Tibial nerve (tissue), 4 donors: ENCODE results near the gene ARMC9. TPM values are rescaled to one million over a fixed set of nuclear protein-coding genes. Genes with fewer than 3 reads are reported as not detected.
A peak's percentile ranks its signal among the peaks of the same experiment; 100 is the strongest.
"Not testable (repeated sequence)": the region's sequence is repeated elsewhere in the genome, so short reads cannot be mapped to it uniquely, and the experiment has no call there.

Source experiments
- DNase-seq, 2 donors: peaks; one replicate each; pipeline ENCODE4 v3.0.0-alpha.2; 2019; ENCODE audit warnings: low spot score in 2 of 2
- H3K27ac ChIP-seq, 4 donors: fragments of 200-600 bp; sonication (generic) in 3 of 4; one replicate each; pipeline ENCODE4 v1.5.1; 2017 to 2019; ENCODE audit warnings: mild to moderate bottlenecking in 1 of 4
- H3K27me3 ChIP-seq, 2 donors: fragments of 200-600 bp; sonication (generic) in 1 of 2; one replicate each; pipeline versions ENCODE4 v1.5.1 to v1.6.0; 2017 to 2019
- H3K36me3 ChIP-seq, 3 donors: fragments of 200-600 bp; sonication (generic); one replicate each; pipeline ENCODE4 v1.5.1; 2018 to 2019
- H3K4me1 ChIP-seq, 4 donors: fragments of 200-600 bp; sonication (generic) in 3 of 4; one replicate each; pipeline ENCODE4 v1.5.1; 2017 to 2019
- H3K4me3 ChIP-seq, 4 donors: fragments of 200-600 bp; sonication (generic) in 3 of 4; one replicate each; pipeline ENCODE4 v1.5.1; 2017 to 2019; ENCODE audit warnings: mild to moderate bottlenecking in 1 of 4, moderate library complexity in 1 of 4
- H3K9me3 ChIP-seq, 4 donors: fragments of 200-600 bp; sonication (generic) in 3 of 4; one replicate each; pipeline ENCODE4 v1.5.1; 2017 to 2019
- EP300 ChIP-seq, 2 donors: sonication (generic); formaldehyde crosslinking; IDR thresholded peaks; one replicate each; pipeline ENCODE4 v1.6.1; 2017; ENCODE audit warnings: antibody characterized with exemption in 2 of 2, mild to moderate bottlenecking in 1 of 2
- POLR2A ChIP-seq, 2 donors: fragments of 450-650 bp; IDR thresholded peaks; one replicate each; pipeline ENCODE4 v1.6.1; 2017; ENCODE audit warnings: antibody characterized with exemption in 2 of 2, mild to moderate bottlenecking in 2 of 2, moderate library complexity in 2 of 2
- WGBS, 2 donors: methylation state at CpG; one replicate each; pipeline ENCODE4 v1.1.5; 2018; 5-methylcytosine and 5-hydroxymethylcytosine counted together
- total RNA-seq, 4 donors: library from RNA; depleted of rRNA; stranded (reverse); fragments of >200 nt; gene quantifications; one replicate each; pipeline ENCODE4 v1.1.0, GENCODE V29; 2016
- TF ChIP-seq, protein P1 (sequence below), 5 experiments: fragments of 200-600 bp in 3 of 5; fragments of 450-650 bp in 2 of 5; sonication (generic) in 3 of 5; IDR thresholded peaks; one replicate each; pipeline ENCODE4 v1.5.1; 2016 to 2019; ENCODE audit warnings: antibody characterized with exemption in 5 of 5, mild to moderate bottlenecking in 3 of 5, moderate library complexity in 2 of 5

The ARMC9 gene
- total RNA-seq, 4 donors from 2014 or later, result 8.7 to 30.0 (median 18.6) TPM

DNA sequence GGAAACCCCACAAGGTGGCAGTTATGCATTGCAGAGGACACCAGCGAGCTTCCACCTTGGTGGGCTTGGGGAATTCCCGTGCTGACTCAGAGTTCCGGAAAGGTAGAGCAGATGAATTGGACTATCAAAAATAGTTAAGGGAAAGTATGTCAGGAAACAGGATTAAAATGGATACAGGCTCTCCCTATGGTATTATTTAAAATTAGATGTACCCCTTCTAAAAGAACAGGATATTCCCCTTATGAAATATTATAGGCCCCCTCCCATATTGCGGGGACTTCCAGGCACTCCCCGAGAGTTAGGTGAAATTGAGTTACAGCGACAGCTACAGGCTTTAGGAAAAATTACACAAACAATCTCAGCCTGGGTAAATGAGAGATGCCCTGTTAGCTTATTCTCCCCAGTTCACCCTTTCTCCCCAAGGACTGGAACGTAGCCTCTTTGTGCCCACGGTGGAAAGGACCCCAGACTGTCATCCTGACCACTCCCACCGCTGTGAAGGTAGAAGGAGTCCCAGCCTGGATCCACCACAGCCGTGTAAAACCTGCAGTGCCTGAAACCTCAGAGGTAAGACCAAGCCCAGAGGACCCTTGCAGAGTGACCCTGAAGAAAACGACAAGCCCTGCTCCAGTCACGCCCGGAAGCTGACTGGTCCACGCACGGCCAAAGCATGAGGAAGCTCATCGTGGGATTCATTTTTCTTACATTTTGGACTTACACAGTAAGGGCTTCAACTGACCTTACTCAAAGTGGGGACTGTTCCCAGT is 207.4 kb downstream of the ARMC9 start:
- H3K9me3 ChIP-seq, H3K4me3 ChIP-seq, H3K27me3 ChIP-seq, H3K36me3 ChIP-seq, H3K27ac ChIP-seq, DNase-seq: not testable (repeated sequence)
- H3K4me1 ChIP-seq, result peaks cover 0 to 11% (median 0%) of the 10 kb centered on the region in 4 donors
- WGBS, 2 donors, result 24 to 26% methylated on average over 16 of the region's 16 CpGs
- TF ChIP-seq, protein P1, sequence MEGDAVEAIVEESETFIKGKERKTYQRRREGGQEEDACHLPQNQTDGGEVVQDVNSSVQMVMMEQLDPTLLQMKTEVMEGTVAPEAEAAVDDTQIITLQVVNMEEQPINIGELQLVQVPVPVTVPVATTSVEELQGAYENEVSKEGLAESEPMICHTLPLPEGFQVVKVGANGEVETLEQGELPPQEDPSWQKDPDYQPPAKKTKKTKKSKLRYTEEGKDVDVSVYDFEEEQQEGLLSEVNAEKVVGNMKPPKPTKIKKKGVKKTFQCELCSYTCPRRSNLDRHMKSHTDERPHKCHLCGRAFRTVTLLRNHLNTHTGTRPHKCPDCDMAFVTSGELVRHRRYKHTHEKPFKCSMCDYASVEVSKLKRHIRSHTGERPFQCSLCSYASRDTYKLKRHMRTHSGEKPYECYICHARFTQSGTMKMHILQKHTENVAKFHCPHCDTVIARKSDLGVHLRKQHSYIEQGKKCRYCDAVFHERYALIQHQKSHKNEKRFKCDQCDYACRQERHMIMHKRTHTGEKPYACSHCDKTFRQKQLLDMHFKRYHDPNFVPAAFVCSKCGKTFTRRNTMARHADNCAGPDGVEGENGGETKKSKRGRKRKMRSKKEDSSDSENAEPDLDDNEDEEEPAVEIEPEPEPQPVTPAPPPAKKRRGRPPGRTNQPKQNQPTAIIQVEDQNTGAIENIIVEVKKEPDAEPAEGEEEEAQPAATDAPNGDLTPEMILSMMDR (IDR thresholded peaks at IDR 0.05), result peak; percentile 33 to 73 (median 45)

DNA sequence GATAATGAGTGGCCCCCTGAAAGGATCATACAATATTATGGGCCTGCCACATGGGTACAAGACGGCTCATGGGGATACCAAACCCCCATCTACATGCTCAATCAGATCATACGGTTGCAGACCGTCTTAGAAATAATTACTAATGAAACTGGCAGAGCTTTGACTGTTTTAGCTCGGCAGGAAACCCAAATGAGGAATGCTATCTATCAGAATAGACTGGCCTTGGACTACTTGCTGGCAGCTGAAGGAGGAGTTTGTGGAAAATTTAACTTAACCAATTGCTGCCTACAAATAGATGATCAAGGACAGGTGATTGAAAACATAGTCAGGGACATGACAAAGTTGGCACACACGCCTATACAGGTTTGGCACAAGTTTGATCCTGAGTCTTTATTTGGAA is 209.3 kb downstream of the ARMC9 start:
- H3K27me3 ChIP-seq, H3K27ac ChIP-seq, H3K36me3 ChIP-seq, DNase-seq, H3K9me3 ChIP-seq, H3K4me3 ChIP-seq: not testable (repeated sequence)
- WGBS, 2 donors, result 73% methylated on average over 5 of the region's 5 CpGs
- peaks cover 0 to 21% (median 2%) of the 10 kb centered on the region in 4 donors for H3K4me1 ChIP-seq

DNA sequence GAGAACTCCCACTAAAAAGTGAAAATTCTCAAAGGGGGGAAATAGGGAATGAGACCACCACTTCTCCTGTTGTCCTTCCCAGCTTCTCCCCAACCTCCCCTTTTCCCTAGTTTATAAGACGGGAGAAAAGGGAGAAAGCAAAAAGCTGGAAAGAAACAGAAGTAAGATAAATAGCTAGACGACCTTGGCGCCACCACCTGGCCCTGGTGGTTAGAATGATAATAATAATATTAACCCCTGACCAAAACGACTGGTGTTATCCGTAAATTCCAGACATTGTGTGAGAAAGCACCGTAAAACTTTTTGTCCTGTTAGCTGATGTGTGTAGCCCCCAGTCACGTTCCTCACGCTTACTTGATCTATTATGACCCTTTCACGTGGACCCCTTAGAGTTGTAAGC is 209.9 kb downstream of the ARMC9 start:
- H3K27ac ChIP-seq, H3K9me3 ChIP-seq, H3K4me3 ChIP-seq, DNase-seq, H3K27me3 ChIP-seq, H3K36me3 ChIP-seq: not testable (repeated sequence)
- 76 to 77% methylated on average over 9 of the region's 9 CpGs for WGBS, 2 donors
- peaks cover 0 to 27% (median 2%) of the 10 kb centered on the region in 4 donors for H3K4me1 ChIP-seq

DNA sequence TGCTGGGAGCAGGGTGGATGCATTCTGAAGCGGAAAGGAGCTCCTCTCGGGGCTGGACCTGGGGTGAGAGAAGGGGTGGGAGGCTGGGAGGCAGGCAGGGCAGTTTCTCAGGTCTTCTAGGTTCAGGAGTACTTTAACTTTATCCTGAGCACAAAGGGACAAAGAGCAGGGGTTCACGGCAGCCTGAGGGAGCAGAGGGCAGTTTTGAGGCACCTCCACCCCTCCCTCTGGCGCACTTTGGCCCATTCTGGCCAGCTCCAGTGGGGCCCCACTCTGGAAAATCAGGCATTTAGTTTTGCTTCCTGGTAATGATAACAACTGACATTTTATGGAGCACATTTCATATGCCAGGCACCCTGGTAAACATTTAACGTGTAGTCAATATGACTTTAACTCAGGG is 211.3 kb downstream of the ARMC9 start:
- Histone ChIP-seq H3K27ac (no peak overlapping the region), H3K4me1 (peaks cover 0 to 27% (median 2%) of the 10 kb centered on the region in 4 donors), H3K36me3 (no peaks in the 10 kb centered on the region), H3K4me3 (no peak overlapping the region), H3K27me3 (no peaks in the 10 kb centered on the region), H3K9me3 (peaks cover 0 to 8% (median 0%) of the 10 kb centered on the region in 4 donors)
- 91 to 96% methylated on average over 5 of the region's 5 CpGs for WGBS, 2 donors
- TF ChIP-seq EP300 (IDR thresholded peaks at IDR 0.05), result no peak
- DNase-seq, result no peak

DNA sequence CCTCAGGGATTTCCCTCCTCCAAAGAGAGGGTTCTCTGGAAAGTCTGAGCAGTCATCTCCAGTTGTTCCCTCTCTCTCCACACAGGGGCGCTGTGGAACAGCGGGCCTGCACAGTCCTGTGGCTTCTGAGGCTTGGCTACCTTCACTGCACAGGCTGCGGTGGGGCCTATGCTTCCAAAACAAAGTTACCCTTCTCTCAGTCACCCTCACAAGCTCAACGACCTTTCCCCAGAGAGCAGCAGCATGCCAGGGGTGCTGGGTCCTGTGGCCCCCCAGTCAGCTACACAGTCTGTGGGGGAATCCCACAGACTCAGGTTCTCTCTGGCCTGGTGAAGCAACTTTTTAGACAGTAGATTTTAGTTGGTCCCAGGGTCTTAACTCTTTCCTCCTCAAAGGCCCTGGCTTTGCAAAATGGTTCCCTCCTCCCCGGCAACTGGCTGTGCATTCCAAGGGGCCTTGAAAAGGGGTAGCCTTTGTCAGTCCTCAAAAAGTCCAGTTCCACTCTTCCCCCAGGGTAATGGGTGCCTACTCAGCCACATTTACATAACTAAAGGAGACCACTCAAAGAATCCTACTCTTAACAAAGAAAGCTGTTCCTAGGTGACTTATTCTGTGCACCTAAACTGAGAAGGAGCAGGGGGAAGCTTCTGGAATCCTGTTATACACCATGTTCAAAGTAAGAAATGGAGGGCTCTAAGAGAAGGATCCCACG is 212.0 kb downstream of the ARMC9 start:
- no peak for DNase-seq
- TF ChIP-seq POLR2A (IDR thresholded peaks at IDR 0.05) (no peak), EP300 (IDR thresholded peaks at IDR 0.05) (no peak)
- TF ChIP-seq, protein P1 (IDR thresholded peaks at IDR 0.05), result no peak
- whole genome bisulfite sequencing, 2 donors, result 68 to 74% methylated on average over 5 to 6 of the region's 6 CpGs
- Histone ChIP-seq H3K27ac (peak overlapping the region in 1 of 4 donors; percentile 8), H3K4me1 (peaks cover 0 to 33% (median 2%) of the 10 kb centered on the region in 4 donors), H3K4me3 (no peak overlapping the region), H3K27me3 (no peaks in the 10 kb centered on the region), H3K36me3 (no peaks in the 10 kb centered on the region), H3K9me3 (peaks cover 0 to 8% (median 0%) of the 10 kb centered on the region in 4 donors)

DNA sequence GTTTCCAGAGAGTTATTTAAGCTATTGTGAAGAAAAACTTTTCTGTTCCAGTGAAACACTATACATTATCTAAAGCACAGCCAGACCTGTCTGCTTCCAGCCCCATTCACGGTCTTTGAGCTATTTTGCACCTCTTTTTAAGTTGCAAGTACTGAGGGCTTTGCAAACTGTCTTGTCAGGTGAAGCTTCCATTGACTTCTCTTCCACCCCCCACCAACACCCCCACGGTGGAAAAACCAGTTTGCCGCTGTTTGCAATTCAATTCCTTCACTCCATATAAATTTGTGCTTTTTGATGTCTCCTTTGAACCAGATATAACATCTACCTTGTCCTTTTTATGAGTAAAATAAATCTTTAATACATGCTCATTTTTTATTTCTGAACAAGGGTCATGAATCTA is 212.8 kb downstream of the ARMC9 start:
- H3K4me3 ChIP-seq, result no peak overlapping the region
- no peaks in the 10 kb centered on the region for H3K36me3 ChIP-seq
- TF ChIP-seq, protein P1 (IDR thresholded peaks at IDR 0.05), result no peak
- TF ChIP-seq EP300 (IDR thresholded peaks at IDR 0.05) (no peak), POLR2A (IDR thresholded peaks at IDR 0.05) (no peak)
- H3K9me3 ChIP-seq, result peaks cover 0 to 8% (median 0%) of the 10 kb centered on the region in 4 donors
- no peak for DNase-seq
- H3K27me3 ChIP-seq, result no peaks in the 10 kb centered on the region
- WGBS, 2 donors, result 61 to 63% methylated on average over 3 of the region's 3 CpGs
- H3K4me1 ChIP-seq, result peaks cover 0 to 26% (median 2%) of the 10 kb centered on the region in 4 donors
- no peak overlapping the region for H3K27ac ChIP-seq
